ENCODE measurements around the gene CNBD2. TPM values are rescaled to one million over a fixed set of nuclear protein-coding genes. Genes with fewer than 3 reads are reported as not detected.
A peak's percentile ranks its signal among the peaks of the same experiment; 100 is the strongest.
"Not testable (repeated sequence)": the region's sequence is repeated elsewhere in the genome, so short reads cannot be mapped to it uniquely, and the experiment has no call there.

CNBD2 gene
- total RNA-seq, 1 experiment from 2014 or later, result 3.4 TPM

- TF ChIP-seq CTCF (IDR thresholded peaks at IDR 0.05; ENCODE audit: unreplicated experiment), result no peak
- peak overlapping the region; percentile 61 for H3K27ac Mint-ChIP-seq (ENCODE audit: low read depth, unreplicated experiment)
- no peaks in the 10 kb centered on the region for H3K27me3 Mint-ChIP-seq (ENCODE audit: insufficient read depth, unreplicated experiment)
- H3K36me3 Mint-ChIP-seq (ENCODE audit: insufficient read depth, unreplicated experiment), result peaks cover 27% of the 10 kb centered on the region
- H3K9me3 Mint-ChIP-seq (ENCODE audit: unreplicated experiment), result no peaks in the 10 kb centered on the region
- ChIA-PET POLR2A (interaction anchor here (0.6 to 6.8 kb wide), 15 partner anchors 11 to 502 kb away, joined by 3 to 125 read pairs (median 5); partner anchors contain the start of genes CNBD2 and RBM39), CTCF (interaction anchor here (0.7 to 5.3 kb wide), 4 partner anchors 22 to 254 kb away, joined by 3 to 36 read pairs (median 10); no protein-coding TSS in a partner anchor)
- peak overlapping the region; percentile 34 for H3K4me3 Mint-ChIP-seq (ENCODE audit: unreplicated experiment)
- H3K4me1 Mint-ChIP-seq (ENCODE audit: insufficient read depth, unreplicated experiment), result peaks cover 13% of the 10 kb centered on the region
- DNase-seq (ENCODE audit: unreplicated experiment), result peak; percentile 17
- BruUV-seq (replicated peaks), result no TSS peak
- intact Hi-C loops (cut with micrococcal nuclease), result loop anchor here (10.0 kb wide), 1 partner anchor 442 kb away; no protein-coding TSS in a partner anchor
Observed at GRCh38 chr20:35956616-35957015, 11.8 kb upstream of the CNBD2 start.

GRCh38 chr20:35959291-35959690 is 9.1 kb upstream of the CNBD2 start:
- not testable (repeated sequence) for H3K36me3 Mint-ChIP-seq (ENCODE audit: insufficient read depth, unreplicated experiment); DNase-seq (ENCODE audit: unreplicated experiment)
- intact Hi-C loops (cut with micrococcal nuclease), result loop anchor here (10.0 kb wide), 1 partner anchor 444 kb away; no protein-coding TSS in a partner anchor

GRCh38 chr20:35963878-35964277 is 4.5 kb upstream of the CNBD2 start:
- no TSS peak for BruUV-seq (replicated peaks)
- H3K27ac Mint-ChIP-seq (ENCODE audit: low read depth, unreplicated experiment), result no peak overlapping the region
- no peaks in the 10 kb centered on the region for H3K36me3 Mint-ChIP-seq (ENCODE audit: insufficient read depth, unreplicated experiment)
- H3K4me1 Mint-ChIP-seq (ENCODE audit: insufficient read depth, unreplicated experiment), result no peaks in the 10 kb centered on the region
- intact Hi-C loops (cut with micrococcal nuclease), result no loop called here
- no peak overlapping the region for H3K4me3 Mint-ChIP-seq (ENCODE audit: unreplicated experiment)
- CTCF ChIA-PET, result interaction anchor here (0.6 to 2.8 kb wide), 4 partner anchors 9 to 671 kb away, joined by 3 to 11 read pairs (median 4); partner anchors contain the start of gene SCAND1
- no peaks in the 10 kb centered on the region for H3K9me3 Mint-ChIP-seq (ENCODE audit: unreplicated experiment)
- TF ChIP-seq CTCF (IDR thresholded peaks at IDR 0.05; ENCODE audit: unreplicated experiment), result no peak
- no peak for DNase-seq (ENCODE audit: unreplicated experiment)
- H3K27me3 Mint-ChIP-seq (ENCODE audit: insufficient read depth, unreplicated experiment), result no peaks in the 10 kb centered on the region
- POLR2A ChIA-PET, result interaction anchor here (4.5 kb wide), 1 partner anchor 9 kb away, joined by 31 read pairs; the partner anchor contains the start of gene SCAND1

More at GRCh38 chr20:35959291-35959690, 9.1 kb upstream of the CNBD2 start:
- H3K27ac Mint-ChIP-seq (ENCODE audit: low read depth, unreplicated experiment); H3K27me3 Mint-ChIP-seq (ENCODE audit: insufficient read depth, unreplicated experiment); BruUV-seq (replicated peaks); H3K4me3 Mint-ChIP-seq (ENCODE audit: unreplicated experiment); H3K4me1 Mint-ChIP-seq (ENCODE audit: insufficient read depth, unreplicated experiment); H3K9me3 Mint-ChIP-seq (ENCODE audit: unreplicated experiment): not testable (repeated sequence)
- POLR2A ChIA-PET, result interaction anchor here (0.6 to 1.3 kb wide), 4 partner anchors 9 to 217 kb away, joined by 3 to 4 read pairs (median 3); partner anchors contain the start of genes CNBD2 and RBM39
- CTCF ChIA-PET, result interaction anchor here (0.7 to 1.3 kb wide), 2 partner anchors 33 to 179 kb away, joined by 3 to 6 read pairs; no protein-coding TSS in a partner anchor

GRCh38 chr20:35968930-35969329 is 540 bp downstream of the CNBD2 start:
- intact Hi-C loops (cut with micrococcal nuclease), result no loop called here
- H3K4me1 Mint-ChIP-seq (ENCODE audit: insufficient read depth, unreplicated experiment), result no peaks in the 10 kb centered on the region
- no TSS peak for BruUV-seq (replicated peaks)
- peak; percentile 25 for DNase-seq (ENCODE audit: unreplicated experiment)
- H3K27ac Mint-ChIP-seq (ENCODE audit: low read depth, unreplicated experiment), result no peak overlapping the region
- ChIA-PET POLR2A (interaction anchor here (1.2 to 2.9 kb wide), 3 partner anchors 13 to 22 kb away, joined by 3 to 14 read pairs (median 10); no protein-coding TSS in a partner anchor), CTCF (interaction anchor here (0.5 to 1.8 kb wide), 7 partner anchors 8 to 234 kb away, joined by 3 to 11 read pairs (median 5); partner anchors contain the start of gene SCAND1)
- H3K4me3 Mint-ChIP-seq (ENCODE audit: unreplicated experiment), result no peak overlapping the region
- no peaks in the 10 kb centered on the region for H3K9me3 Mint-ChIP-seq (ENCODE audit: unreplicated experiment)
- TF ChIP-seq CTCF (IDR thresholded peaks at IDR 0.05; ENCODE audit: unreplicated experiment), result no peak
- H3K36me3 Mint-ChIP-seq (ENCODE audit: insufficient read depth, unreplicated experiment), result peaks cover 5% of the 10 kb centered on the region
- H3K27me3 Mint-ChIP-seq (ENCODE audit: insufficient read depth, unreplicated experiment), result no peaks in the 10 kb centered on the region

Measured in MCF 10A (cell line).